ENCODE data around the gene ADAMTS7.

- TF ChIP-seq POLR2AphosphoS5 (IDR thresholded peaks at IDR 0.05; ENCODE audit: low read depth, low read length) (no peak), TAF1 (IDR thresholded peaks at IDR 0.05; ENCODE audit: low read depth, low read length) (no peak), POLR2A (IDR thresholded peaks at IDR 0.05; ENCODE audit: low read depth, low read length) (no peak), SPI1 (IDR thresholded peaks at IDR 0.05; ENCODE audit: low read depth, low read length) (no peak)
Observed at GRCh38 chr15:78768096-78768495, 43.2 kb downstream of the ADAMTS7 start.
